GM19238 (cell line): ENCODE data around the gene MMS19.
"Not testable (repeated sequence)": the region's sequence is repeated elsewhere in the genome, so short reads cannot be mapped to it uniquely, and the experiment has no call there.

Source experiments
- DNase-seq: peaks from one replicate; pipeline ENCODE4 v3.0.0; 2011; ENCODE audit warnings: low spot score; ENCODE audit not compliant: insufficient read length

Gene MMS19

GRCh38 chr10:97502916-97503315 lies 4.7 kb upstream of the MMS19 start:
- no peak for DNase-seq

- DNase-seq, result no peak
Measured at GRCh38 chr10:97500297-97500575, 2.0 kb upstream of the MMS19 start.

GRCh38 chr10:97499561-97500296 lies 1.5 kb upstream of the MMS19 start:
- no peak for DNase-seq

GRCh38 chr10:97498841-97499560 lies 779 bp upstream of the MMS19 start, which contains the start of gene UBTD1:
TSS of gene UBTD1 (plus strand) at chr10:97498924. CDS start at chr10:97499204, 280 bp downstream.
- peak; percentile 27 for DNase-seq

- peak; percentile 81 for DNase-seq
Measured at GRCh38 chr10:97497572-97498075, 598 bp downstream of the MMS19 start.

GRCh38 chr10:97494863-97495506 lies 3.2 kb downstream of the MMS19 start:
- no peak for DNase-seq

GRCh38 chr10:97494151-97494550 lies 4.1 kb downstream of the MMS19 start:
- DNase-seq, result no peak

GRCh38 chr10:97490592-97490991 lies 7.6 kb downstream of the MMS19 start:
- DNase-seq, result no peak

- DNase-seq, result no peak
Measured at GRCh38 chr10:97485647-97486281, 12.5 kb downstream of the MMS19 start.

- no peak for DNase-seq
Measured at GRCh38 chr10:97483921-97484320, 14.3 kb downstream of the MMS19 start.

- no peak for DNase-seq
Measured at GRCh38 chr10:97483506-97483905, 14.7 kb downstream of the MMS19 start.

GRCh38 chr10:97482381-97482780 lies 15.8 kb downstream of the MMS19 start:
- DNase-seq, result no peak

- no peak for DNase-seq
Measured at GRCh38 chr10:97481071-97481470, 17.2 kb downstream of the MMS19 start.

- no peak for DNase-seq
Measured at GRCh38 chr10:97479939-97480338, 18.3 kb downstream of the MMS19 start.

GRCh38 chr10:97479410-97479809 lies 18.8 kb downstream of the MMS19 start:
- not testable (repeated sequence) for DNase-seq

- DNase-seq, result no peak
Measured at GRCh38 chr10:97475936-97476594, 22.2 kb downstream of the MMS19 start.

GRCh38 chr10:97474918-97475317 lies 23.3 kb downstream of the MMS19 start:
- no peak for DNase-seq

GRCh38 chr10:97468781-97469180 lies 29.4 kb downstream of the MMS19 start:
- not testable (repeated sequence) for DNase-seq

GRCh38 chr10:97468162-97468561 lies 30.1 kb downstream of the MMS19 start:
- DNase-seq, result no peak

GRCh38 chr10:97466755-97467154 lies 31.5 kb downstream of the MMS19 start:
- DNase-seq, result no peak

- no peak for DNase-seq
Measured at GRCh38 chr10:97465982-97466381, 32.2 kb downstream of the MMS19 start.
